ENCODE measurements around the gene RNF220.

DNA sequence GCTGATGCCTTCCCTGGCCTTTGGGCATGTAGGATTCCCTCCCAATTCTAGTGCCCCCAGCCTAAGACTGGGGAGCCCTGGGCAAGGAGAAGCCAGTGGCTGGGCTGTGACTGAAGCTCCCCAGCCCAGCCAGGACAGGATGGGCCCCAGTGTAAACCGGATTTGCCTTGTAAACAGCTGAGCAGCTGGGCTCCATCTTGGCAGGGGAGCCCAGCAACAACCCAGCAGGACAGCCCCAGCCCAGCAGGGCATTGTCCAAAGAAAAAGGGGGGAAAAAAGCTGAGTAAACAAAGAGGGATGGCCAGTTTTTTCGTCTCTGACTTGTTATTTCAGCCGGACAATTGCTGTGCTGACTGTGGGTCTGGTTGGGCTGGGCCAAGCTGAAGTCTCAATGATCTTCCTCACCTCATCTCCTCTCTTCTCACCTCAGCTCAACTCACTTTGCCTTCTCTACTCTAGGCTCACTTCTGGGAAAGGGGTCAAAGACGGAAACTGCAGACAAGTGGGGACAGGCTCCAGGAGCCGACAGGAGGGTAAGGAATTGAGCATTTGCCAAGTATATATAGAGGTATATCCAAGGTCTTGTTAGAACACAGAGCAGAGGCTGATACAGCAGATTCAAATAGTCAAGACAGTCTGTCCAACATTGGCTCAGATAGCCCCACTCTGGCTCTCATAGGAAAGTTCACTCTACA lies 171.5 kb downstream of the RNF220 start:
- TF ChIP-seq POLR2A (IDR thresholded peaks at IDR 0.05; ENCODE audit: low read depth, low read length): no peak
- TF ChIP-seq, protein P1, sequence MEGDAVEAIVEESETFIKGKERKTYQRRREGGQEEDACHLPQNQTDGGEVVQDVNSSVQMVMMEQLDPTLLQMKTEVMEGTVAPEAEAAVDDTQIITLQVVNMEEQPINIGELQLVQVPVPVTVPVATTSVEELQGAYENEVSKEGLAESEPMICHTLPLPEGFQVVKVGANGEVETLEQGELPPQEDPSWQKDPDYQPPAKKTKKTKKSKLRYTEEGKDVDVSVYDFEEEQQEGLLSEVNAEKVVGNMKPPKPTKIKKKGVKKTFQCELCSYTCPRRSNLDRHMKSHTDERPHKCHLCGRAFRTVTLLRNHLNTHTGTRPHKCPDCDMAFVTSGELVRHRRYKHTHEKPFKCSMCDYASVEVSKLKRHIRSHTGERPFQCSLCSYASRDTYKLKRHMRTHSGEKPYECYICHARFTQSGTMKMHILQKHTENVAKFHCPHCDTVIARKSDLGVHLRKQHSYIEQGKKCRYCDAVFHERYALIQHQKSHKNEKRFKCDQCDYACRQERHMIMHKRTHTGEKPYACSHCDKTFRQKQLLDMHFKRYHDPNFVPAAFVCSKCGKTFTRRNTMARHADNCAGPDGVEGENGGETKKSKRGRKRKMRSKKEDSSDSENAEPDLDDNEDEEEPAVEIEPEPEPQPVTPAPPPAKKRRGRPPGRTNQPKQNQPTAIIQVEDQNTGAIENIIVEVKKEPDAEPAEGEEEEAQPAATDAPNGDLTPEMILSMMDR (IDR thresholded peaks at IDR 0.05; ENCODE audit: extremely low read depth in 1 of 2, insufficient read depth in 1 of 2, low read depth in 1 of 2, low read length in 2 of 2): no peak
- no peak for TF ChIP-seq EZH2 (IDR thresholded peaks at IDR 0.05; ENCODE audit: borderline replicate concordance, low read depth, low read length, severe bottlenecking)
- no peak for TF ChIP-seq GATA2 (IDR thresholded peaks at IDR 0.05; ENCODE audit: insufficient read depth, insufficient read length, low read depth, low read length)
- no peak for TF ChIP-seq POLR2AphosphoS5 (IDR thresholded peaks at IDR 0.05; ENCODE audit: insufficient read depth, low read depth, low read length)
- TF ChIP-seq JUN (IDR thresholded peaks at IDR 0.05; ENCODE audit: borderline replicate concordance, insufficient read depth, insufficient read length, low read depth): no peak
- no peak for TF ChIP-seq FOS (IDR thresholded peaks at IDR 0.05; ENCODE audit: borderline replicate concordance, insufficient read depth, low read length)
